Bronchial epithelial cell (primary cell): ENCODE results near the gene SOX13. TPM values are rescaled to one million over a fixed set of nuclear protein-coding genes. Genes with fewer than 3 reads are reported as not detected.

Experiments used
- DNase-seq: peaks from one replicate; pipeline ENCODE4 v3.0.0-alpha.2; 2010; ENCODE audit warnings: low read depth
- FAIRE-seq: peaks from 2 replicates; lab custom pipeline; 2011; peaks lifted over from hg19 to GRCh38; lab: Jason Lieb, UNC
- H3K27me3 ChIP-seq: 2 replicates; pipeline ENCODE4 v1.5.1; 2011; ENCODE audit warnings: low read length; ENCODE audit not compliant: control insufficient read depth, insufficient read depth
- H3K36me3 ChIP-seq: 2 replicates; pipeline ENCODE4 v1.5.1; 2011; ENCODE audit warnings: low read length; ENCODE audit not compliant: control insufficient read depth, insufficient read depth
- H3K4me3 ChIP-seq: 2 replicates; pipeline ENCODE4 v1.5.1; 2011; ENCODE audit warnings: mild to moderate bottlenecking, low read depth, low read length, control low read depth
- CTCF ChIP-seq: IDR thresholded peaks from 2 replicates; pipeline ENCODE4 v1.5.1; 2011; ENCODE audit warnings: mild to moderate bottlenecking, moderate library complexity, low read length, control low read depth, inconsistent platforms; ENCODE audit not compliant: insufficient read depth, severe bottlenecking
- total RNA-seq: library from RNA; depleted of rRNA; stranded (reverse); fragments of >200 nt; gene quantifications from 2 replicates; pipeline ENCODE4 v1.2.1, GENCODE V29; 2014

Gene SOX13
- total RNA-seq, 1 donor from 2014 or later, result 3.2 TPM

- FAIRE-seq (no peak), DNase-seq (no peak)
- no peak for TF ChIP-seq CTCF
- H3K27me3 ChIP-seq, result no peaks in the 10 kb centered on the region
- no peaks in the 10 kb centered on the region for H3K36me3 ChIP-seq
- no peak overlapping the region for H3K4me3 ChIP-seq
Measured at GRCh38 chr1:204169858-204170257, 96.9 kb downstream of the SOX13 start.

GRCh38 chr1:204170494-204171155 is 97.7 kb downstream of the SOX13 start:
- FAIRE-seq, result peak; percentile 66

GRCh38 chr1:204171751-204172178 is 98.8 kb downstream of the SOX13 start:
- Histone ChIP-seq H3K4me3 (no peak overlapping the region), H3K27me3 (no peaks in the 10 kb centered on the region), H3K36me3 (no peaks in the 10 kb centered on the region)
- peak; percentile 100 for DNase-seq
- no peak for TF ChIP-seq CTCF
- FAIRE-seq, result peak; percentile 43

More at GRCh38 chr1:204170494-204171155, 97.7 kb downstream of the SOX13 start:
- Histone ChIP-seq H3K4me3 (no peak overlapping the region), H3K27me3 (no peaks in the 10 kb centered on the region), H3K36me3 (no peaks in the 10 kb centered on the region)
- no peak for TF ChIP-seq CTCF
- peak; percentile 59 for DNase-seq

GRCh38 chr1:204172404-204173029 is 99.6 kb downstream of the SOX13 start:
- no peak for TF ChIP-seq CTCF
- DNase-seq (no peak), FAIRE-seq (no peak)
- H3K36me3 ChIP-seq, result no peaks in the 10 kb centered on the region
- H3K4me3 ChIP-seq, result no peak overlapping the region
- peaks cover 1% of the 10 kb centered on the region for H3K27me3 ChIP-seq

GRCh38 chr1:204174958-204175357 is 102.0 kb downstream of the SOX13 start:
- H3K36me3 ChIP-seq, result no peaks in the 10 kb centered on the region
- FAIRE-seq (no peak), DNase-seq (peak; percentile 35)
- peaks cover 2% of the 10 kb centered on the region for H3K27me3 ChIP-seq
- H3K4me3 ChIP-seq, result no peak overlapping the region
- TF ChIP-seq CTCF, result no peak
